HL-60/S4 treated with phorbol 12-myristate 13-acetate at 8.2 ng/mL for 4 days and 3 days (cell line): Measurements from ENCODE around the gene ZNF773.
"Not testable (repeated sequence)": the region's sequence is repeated elsewhere in the genome, so short reads cannot be mapped to it uniquely, and the experiment has no call there.

ENCODE experiments used
- in situ Hi-C: fragments of 300-500 bp; cut with MboI; formaldehyde crosslinking; loops from 2 replicates; pipeline ENCODE4 v1.15.0; 2022; ENCODE audit warnings: low sequenced_read_pairs

ZNF773 gene

GRCh38 chr19:57499680-57500395 lies at the start of gene ZNF773:
TSS of gene ZNF773 (plus strand) at chr19:57499938. CDS start at chr19:57500081, 143 bp downstream.
- in situ Hi-C loops = not testable (repeated sequence)

DNA sequence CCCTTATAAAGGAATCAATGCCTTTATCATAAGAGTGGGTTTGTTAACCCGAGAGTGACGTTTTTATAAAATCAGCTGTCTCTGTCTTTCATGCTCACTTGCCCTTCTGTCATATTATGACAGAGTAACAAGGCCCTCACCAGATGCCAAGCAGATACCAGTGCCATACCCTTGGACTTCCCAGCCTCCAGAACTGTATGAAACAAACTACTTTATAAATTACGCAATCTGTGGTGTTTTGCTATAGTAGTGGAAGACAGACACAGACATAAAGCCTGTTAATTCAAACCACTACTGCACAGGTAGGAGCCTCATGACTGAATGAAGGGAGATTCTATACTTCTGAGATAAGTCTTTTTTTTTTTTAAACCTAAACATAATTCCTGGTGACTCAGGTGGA lies 47.4 kb upstream of the ZNF773 start:
- in situ Hi-C loops = no loop called here

GRCh38 chr19:57465680-57466381 lies 33.9 kb upstream of the ZNF773 start:
- in situ Hi-C loops = no loop called here

DNA sequence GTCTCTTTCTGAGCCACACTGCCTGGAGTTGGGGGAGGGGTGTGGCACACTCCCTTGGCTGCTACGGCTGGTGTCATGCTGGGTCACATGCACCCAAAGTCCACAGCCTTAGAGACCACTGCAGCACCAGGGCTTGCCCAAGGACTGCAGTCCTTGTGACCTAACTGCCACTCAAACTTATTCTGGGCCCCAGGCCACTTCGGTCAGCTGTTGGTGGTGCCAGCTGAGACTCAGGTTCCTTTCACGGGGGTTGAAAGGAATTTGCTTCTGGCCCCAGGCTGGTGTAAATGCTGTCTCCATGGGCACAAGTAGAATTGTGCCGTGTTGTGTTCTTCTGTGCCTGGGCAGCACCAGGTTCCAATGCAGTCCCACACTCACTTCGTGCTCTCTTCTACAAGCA lies 33.2 kb upstream of the ZNF773 start:
- in situ Hi-C loops = no loop called here

- in situ Hi-C loops = no loop called here
Measured at GRCh38 chr19:57473646-57474045, 26.1 kb upstream of the ZNF773 start.

GRCh38 chr19:57477191-57478008 lies 22.3 kb upstream of the ZNF773 start, which contains the start of gene ZNF772:
TSS of gene ZNF772 (minus strand) at chr19:57477566. CDS start at chr19:57477309, 257 bp downstream.
- in situ Hi-C loops = no loop called here

DNA sequence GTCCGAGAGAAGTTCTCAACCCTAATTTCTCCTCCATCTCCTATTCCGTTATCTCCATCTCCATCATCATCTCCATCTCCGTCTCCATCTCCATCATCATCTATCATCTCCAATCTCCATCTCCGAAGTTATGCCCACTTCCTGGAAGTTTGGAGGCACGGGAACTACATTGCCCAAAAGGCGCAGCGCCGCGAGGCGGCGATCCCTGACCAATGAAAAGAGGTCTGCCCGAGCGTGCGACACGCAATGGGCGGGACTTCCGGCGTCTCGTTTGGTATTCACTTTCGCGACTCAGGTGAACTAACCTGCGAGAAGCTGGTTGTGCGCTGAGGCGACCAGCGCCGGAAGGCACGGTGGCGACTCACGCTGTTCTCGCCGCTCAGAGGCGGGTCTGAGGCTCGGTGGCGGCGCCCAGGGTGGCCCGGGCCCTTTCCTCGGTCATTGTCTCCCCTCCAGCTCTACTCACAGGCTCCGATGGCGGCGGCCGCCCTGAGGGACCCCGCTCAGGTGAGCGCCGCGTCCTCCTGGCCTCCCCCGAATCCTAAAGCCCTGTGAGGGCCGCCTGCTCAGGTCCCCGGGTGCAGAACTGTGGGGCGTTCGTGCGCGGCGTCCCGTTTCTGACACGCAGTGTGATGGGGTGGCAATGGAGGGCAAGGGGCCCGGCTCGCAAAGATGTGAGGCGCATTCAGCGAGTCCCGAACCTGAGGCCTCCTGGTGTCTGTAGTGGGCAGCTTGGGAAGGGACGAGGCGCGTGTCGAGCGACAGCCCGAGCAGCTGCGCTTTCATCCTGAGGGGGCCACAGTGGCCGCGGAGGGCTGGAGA lies 12.1 kb upstream of the ZNF773 start, which contains the start of gene ZNF419:
TSS of gene ZNF419 (plus strand) at position 274 of the 822 bp plus-strand sequence. CDS start at position 475, 201 bp downstream.
- in situ Hi-C loops = not testable (repeated sequence)

DNA sequence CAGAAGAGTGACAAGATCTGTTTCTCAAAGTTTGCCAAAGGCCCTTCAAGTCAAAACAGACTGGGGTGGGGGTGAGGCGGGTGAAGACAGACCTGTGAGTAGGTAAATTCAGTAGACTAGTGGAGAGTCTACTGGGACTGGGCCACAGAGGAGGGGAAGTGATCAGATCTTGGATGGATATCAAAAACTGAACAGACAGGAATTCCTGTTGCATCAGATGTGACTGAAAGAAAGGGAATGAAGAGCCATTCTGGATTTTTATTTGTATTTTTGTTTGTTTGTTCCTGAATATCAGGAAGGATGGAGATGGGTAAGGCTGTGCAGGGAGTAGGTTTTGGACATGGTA lies 11.5 kb upstream of the ZNF773 start:
- in situ Hi-C loops = not testable (repeated sequence)

DNA sequence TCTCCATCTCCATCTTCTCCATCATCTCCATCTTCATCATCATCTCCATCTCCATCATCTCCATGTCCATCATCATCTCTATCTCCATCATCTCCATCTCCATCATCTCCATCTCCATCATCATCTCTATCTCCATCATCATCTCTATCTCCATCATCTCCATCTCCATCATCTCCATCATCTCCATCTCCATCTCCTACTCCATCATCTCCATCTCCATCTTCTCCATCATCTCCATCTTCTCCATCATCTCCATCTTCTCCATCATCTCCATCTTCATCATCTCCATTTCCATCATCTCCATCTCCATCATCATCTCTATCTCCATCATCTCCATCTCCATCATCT lies 432 bp upstream of the ZNF773 start:
- in situ Hi-C loops = not testable (repeated sequence)

- in situ Hi-C loops = not testable (repeated sequence)
Measured at GRCh38 chr19:57500400-57500799, 662 bp downstream of the ZNF773 start.

- in situ Hi-C loops = no loop called here
Measured at GRCh38 chr19:57506163-57506562, 6.4 kb downstream of the ZNF773 start.

GRCh38 chr19:57511484-57511883 lies 11.7 kb downstream of the ZNF773 start:
- in situ Hi-C loops = no loop called here

GRCh38 chr19:57512845-57513244 lies 13.1 kb downstream of the ZNF773 start:
- in situ Hi-C loops = no loop called here

GRCh38 chr19:57515255-57515654 lies 15.5 kb downstream of the ZNF773 start:
- in situ Hi-C loops = no loop called here

GRCh38 chr19:57518021-57518420 lies 18.3 kb downstream of the ZNF773 start:
- in situ Hi-C loops = not testable (repeated sequence)

DNA sequence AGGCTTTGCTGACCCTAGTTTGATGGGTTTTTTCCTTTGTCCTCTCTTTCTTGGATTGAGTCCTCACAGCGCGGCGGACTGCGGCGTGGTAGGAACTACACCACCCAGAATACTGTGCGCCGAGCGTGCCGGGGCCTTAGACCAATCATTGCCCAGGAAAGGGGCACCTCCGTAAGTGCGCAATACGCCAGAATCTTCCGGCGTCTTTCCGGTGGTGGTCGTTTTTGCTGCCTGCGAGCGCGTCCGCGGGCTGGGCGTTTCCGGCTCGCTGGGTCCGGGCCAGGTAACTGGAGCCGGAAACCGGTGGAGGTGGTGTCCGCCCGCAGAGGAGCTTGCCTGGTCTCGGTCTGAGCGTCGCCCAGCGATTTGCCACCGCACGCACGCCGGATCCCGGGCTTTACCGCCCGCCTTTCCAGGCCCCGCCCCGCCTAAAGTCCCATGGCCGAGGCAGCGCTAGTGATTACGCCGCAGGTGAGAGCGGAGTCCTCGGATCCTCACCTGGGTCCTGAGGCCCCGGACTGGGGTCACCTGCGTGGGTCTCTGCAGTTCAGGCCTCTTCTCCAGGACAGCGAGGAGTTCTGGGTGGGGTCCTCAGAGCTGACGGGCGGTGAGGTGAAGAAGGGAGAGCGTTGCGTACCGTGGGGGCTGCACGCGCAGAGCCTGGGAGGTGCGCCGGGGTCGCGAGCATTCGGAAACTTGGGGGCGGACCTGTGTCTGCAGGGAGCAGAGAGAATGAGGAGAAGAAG lies 27.6 kb downstream of the ZNF773 start, which contains the start of gene ZNF549:
TSS of gene ZNF549 (plus strand) at position 221 of the 746 bp plus-strand sequence. CDS start at position 439, 218 bp downstream.
- in situ Hi-C loops = no loop called here

DNA sequence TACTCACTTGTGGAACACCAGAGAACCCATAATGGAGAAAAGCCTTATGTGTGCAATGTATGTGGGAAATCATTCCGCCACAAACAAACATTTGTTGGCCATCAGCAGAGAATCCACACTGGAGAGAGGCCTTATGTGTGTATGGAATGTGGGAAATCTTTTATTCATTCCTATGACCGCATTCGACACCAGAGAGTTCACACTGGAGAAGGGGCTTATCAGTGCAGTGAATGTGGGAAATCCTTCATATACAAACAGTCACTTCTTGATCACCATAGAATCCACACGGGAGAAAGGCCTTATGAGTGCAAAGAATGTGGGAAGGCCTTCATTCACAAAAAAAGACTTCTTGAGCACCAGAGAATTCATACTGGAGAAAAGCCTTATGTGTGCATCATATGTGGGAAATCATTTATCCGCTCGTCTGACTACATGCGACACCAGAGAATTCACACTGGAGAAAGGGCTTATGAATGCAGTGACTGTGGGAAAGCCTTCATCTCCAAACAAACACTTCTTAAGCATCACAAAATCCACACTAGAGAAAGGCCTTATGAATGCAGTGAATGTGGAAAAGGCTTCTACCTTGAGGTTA lies 38.3 kb downstream of the ZNF773 start:
- in situ Hi-C loops = no loop called here

DNA sequence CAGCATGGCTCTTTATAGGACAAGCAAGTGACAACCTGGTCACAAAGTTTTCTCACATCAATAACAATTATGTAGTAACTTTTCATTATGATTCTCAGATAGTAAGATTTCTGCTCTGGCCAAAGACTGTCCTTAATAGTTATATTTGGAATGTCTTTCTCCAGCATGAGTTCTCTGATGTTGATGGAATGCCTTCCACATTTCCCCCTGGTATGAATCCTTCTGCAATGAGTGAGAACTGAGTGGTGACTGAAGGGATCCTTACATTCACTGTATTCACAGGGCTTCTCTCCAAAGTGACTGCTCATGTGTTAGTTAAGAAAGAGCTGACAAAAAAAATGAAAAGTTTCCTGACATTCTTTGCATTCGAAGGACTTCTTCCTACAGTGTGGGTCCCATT lies 46.8 kb downstream of the ZNF773 start:
- in situ Hi-C loops = no loop called here

GRCh38 chr19:57552432-57552831 lies 52.7 kb downstream of the ZNF773 start:
- in situ Hi-C loops = no loop called here
